Stomach (tissue), 9 donors: ENCODE measurements around the gene CCDC3. TPM values are rescaled to one million over a fixed set of nuclear protein-coding genes. Genes with fewer than 3 reads are reported as not detected.

Experiments
- DNase-seq, 2 donors: peaks; one replicate each; pipeline versions ENCODE4 v3.0.0 to v3.0.0-alpha.2; 2013 to 2019
- H3K27ac ChIP-seq, 5 donors: fragments of 200-600 bp in 4 of 5; sonication (generic) in 4 of 5; one replicate each; pipeline ENCODE4 v1.5.1; 2013 to 2019; ENCODE audit warnings: mild to moderate bottlenecking in 1 of 5, moderate library complexity in 1 of 5
- H3K27me3 ChIP-seq, 3 donors: fragments of 200-600 bp; sonication (generic); one replicate each; pipeline ENCODE4 v1.5.1; 2017 to 2019; ENCODE audit warnings: mixed run types in 1 of 3
- H3K36me3 ChIP-seq, 4 donors: fragments of 200-600 bp; sonication (generic); 1 replicate in 3 of 4; 2 replicates in 1 of 4; pipeline ENCODE4 v1.5.1; 2016 to 2019
- H3K4me1 ChIP-seq, 4 donors: fragments of 200-600 bp; sonication (generic); one replicate each; pipeline ENCODE4 v1.5.1; 2016 to 2019
- H3K4me3 ChIP-seq, 4 donors: fragments of 200-600 bp; sonication (generic) in 3 of 4; one replicate each; pipeline ENCODE4 v1.5.1; 2016 to 2019; ENCODE audit warnings: mild to moderate bottlenecking in 1 of 4
- H3K9me3 ChIP-seq, 4 donors: fragments of 200-600 bp; sonication (generic); one replicate each; pipeline ENCODE4 v1.5.1; 2016 to 2019
- CTCF ChIP-seq, 7 experiments: fragments of 450-650 bp in 4 of 7; fragments of 200-600 bp in 3 of 7; sonication (generic) in 3 of 7; IDR thresholded peaks; one replicate each; pipeline ENCODE4 v1.5.1; 2016 to 2019; ENCODE audit warnings: antibody characterized with exemption in 7 of 7, control low read depth in 2 of 7, mild to moderate bottlenecking in 1 of 7
- EP300 ChIP-seq: sonication (generic); formaldehyde crosslinking; IDR thresholded peaks from one replicate; pipeline ENCODE4 v1.6.1; 2017; ENCODE audit warnings: antibody characterized with exemption
- POLR2A ChIP-seq, 4 donors: fragments of 450-650 bp; IDR thresholded peaks; one replicate each; pipeline ENCODE4 v1.6.1; 2016; ENCODE audit warnings: antibody characterized with exemption in 4 of 4, control low read depth in 2 of 4, mild to moderate bottlenecking in 1 of 4, moderate library complexity in 1 of 4
- POLR2AphosphoS5 ChIP-seq, 3 donors: sonication (generic); formaldehyde crosslinking; IDR thresholded peaks; one replicate each; pipeline ENCODE4 v1.6.1; 2016; ENCODE audit warnings: antibody characterized with exemption in 3 of 3
- WGBS, 5 donors: extraction: QIAGEN DNeasy Blood & Tissue Kit in 3 of 5; methylation state at CpG; one replicate each; pipeline versions ENCODE4 v1.1.5 to v1.1.7; 2013 to 2018; 5-methylcytosine and 5-hydroxymethylcytosine counted together
- intact Hi-C: fragments of 100-400 bp; cut with DNase I; formaldehyde crosslinking; loops from one replicate; pipeline ENCODE4 v1.15.1; 2023; ENCODE audit warnings: low total_unique reads
- polyA plus RNA-seq, 3 donors: library from polyadenylated mRNA; stranded (reverse); fragments of 200-250 nt; gene quantifications; one replicate each; pipeline ENCODE4 v1.2.3, GENCODE V29; 2013
- total RNA-seq, 5 donors: library from RNA; depleted of rRNA; stranded (reverse); fragments of >200 nt; gene quantifications; one replicate each; pipeline versions ENCODE4 v1.1.0 to v1.2.3, GENCODE V29; 2014 to 2016
- donor health status: healthy with polysubstance abuse.
- donor health status: Bipolar disorder and iron deficiency.
- donor health status: healthy.

Gene CCDC3
- total and polyA plus RNA-seq, 8 donors: 1.8 to 11.0 (median 4.8) TPM; not detected in 1

- peak overlapping the region in 4 of 5 donors; percentile 29 to 67 (median 60) for H3K27ac ChIP-seq
- peaks cover 0 to 5% (median 0%) of the 10 kb centered on the region in 4 donors for H3K9me3 ChIP-seq
- H3K36me3 ChIP-seq: no peaks in the 10 kb centered on the region
- intact Hi-C loops: no loop called here
- no peaks in the 10 kb centered on the region for H3K27me3 ChIP-seq
- WGBS, 5 donors: 44 to 53% (median 47%) methylated on average over 7 of the region's 7 CpGs
- H3K4me1 ChIP-seq: peaks cover 10 to 33% (median 25%) of the 10 kb centered on the region in 4 donors
- TF ChIP-seq POLR2AphosphoS5 (IDR thresholded peaks at IDR 0.05): peak in 1 of 3 donors; percentile 9
- no peak for TF ChIP-seq POLR2A (IDR thresholded peaks at IDR 0.05)
- H3K4me3 ChIP-seq: no peak overlapping the region
- DNase-seq: peak in 1 of 2 donors; percentile 53
Observed at GRCh38 chr10:12961416-12962205, 39.9 kb downstream of the CCDC3 start.

- Histone ChIP-seq H3K27me3 (no peaks in the 10 kb centered on the region), H3K4me1 (peaks cover 10 to 33% (median 25%) of the 10 kb centered on the region in 4 donors), H3K4me3 (no peak overlapping the region), H3K9me3 (peaks cover 0 to 4% (median 0%) of the 10 kb centered on the region in 4 donors), H3K27ac (peak overlapping the region in 4 of 5 donors; percentile 29 to 67 (median 60)), H3K36me3 (no peaks in the 10 kb centered on the region)
- TF ChIP-seq POLR2AphosphoS5 (IDR thresholded peaks at IDR 0.05): no peak
- no peak for TF ChIP-seq EP300
- TF ChIP-seq CTCF (IDR thresholded peaks at IDR 0.05): no peak
- TF ChIP-seq POLR2A (IDR thresholded peaks at IDR 0.05): no peak
- no peak for DNase-seq
- 76 to 83% (median 79%) methylated on average over 8 of the region's 8 CpGs for whole genome bisulfite sequencing, 5 donors
- intact Hi-C loops: no loop called here
Observed at GRCh38 chr10:12960941-12961340, 40.6 kb downstream of the CCDC3 start.

- Histone ChIP-seq H3K27me3 (no peaks in the 10 kb centered on the region), H3K4me3 (peak overlapping the region in 3 of 4 donors; percentile 1 to 13 (median 5)), H3K4me1 (peaks cover 10 to 33% (median 25%) of the 10 kb centered on the region in 4 donors), H3K9me3 (peaks cover 0 to 4% (median 0%) of the 10 kb centered on the region in 4 donors), H3K27ac (peak overlapping the region; percentile 25 to 67 (median 58)), H3K36me3 (no peaks in the 10 kb centered on the region)
- 15 to 30% (median 18%) methylated on average over 14 to 15 of the region's 15 CpGs for WGBS, 5 donors
- intact Hi-C loops: no loop called here
- DNase-seq: peak; percentile 32 to 73
- TF ChIP-seq POLR2AphosphoS5 (IDR thresholded peaks at IDR 0.05) (peak in 2 of 3 donors; percentile 3 to 6), CTCF (IDR thresholded peaks at IDR 0.05) (no peak)
Observed at GRCh38 chr10:12960334-12960898, 41.1 kb downstream of the CCDC3 start.

GRCh38 chr10:12958546-12959110 lies 42.9 kb downstream of the CCDC3 start:
- Histone ChIP-seq H3K27me3 (no peaks in the 10 kb centered on the region), H3K27ac (no peak overlapping the region), H3K36me3 (no peaks in the 10 kb centered on the region), H3K4me1 (peaks cover 10 to 33% (median 25%) of the 10 kb centered on the region in 4 donors), H3K9me3 (peaks cover 0 to 4% (median under 1%) of the 10 kb centered on the region in 4 donors), H3K4me3 (no peak overlapping the region)
- no peak for DNase-seq
- TF ChIP-seq EP300 (no peak), POLR2A (IDR thresholded peaks at IDR 0.05) (no peak), CTCF (IDR thresholded peaks at IDR 0.05) (no peak), POLR2AphosphoS5 (IDR thresholded peaks at IDR 0.05) (no peak)
- intact Hi-C loops: no loop called here
- WGBS, 5 donors: 87 to 98% (median 95%) methylated on average over 5 of the region's 5 CpGs
